Measurements from ENCODE around the gene IGF1.

The IGF1 gene
- 0 to 0.18 (median 0) reads per million in 4 experiments for total RNA-seq

DNA sequence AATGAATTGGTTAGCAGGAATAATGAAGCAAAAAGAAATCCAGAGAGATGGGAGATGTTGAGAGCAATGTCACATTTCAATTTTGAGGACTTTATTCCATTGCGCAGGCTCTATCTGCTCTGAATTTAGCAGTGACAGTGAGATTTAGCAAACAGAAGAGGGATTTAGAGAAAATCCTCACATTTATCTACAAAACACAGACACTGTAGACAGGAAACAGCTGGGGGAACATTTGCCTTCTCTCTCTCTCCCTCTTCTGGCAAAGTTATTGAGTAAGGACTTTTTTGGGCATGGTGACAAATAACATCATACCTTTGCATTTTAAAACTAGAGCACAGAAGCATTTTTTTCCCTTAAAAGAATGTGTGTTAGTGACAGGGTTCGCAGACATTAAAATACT, at the start of gene IGF1:
IGF1 (minus strand) TSS at position 158 of the 400 bp plus-strand sequence. CDS start 182 bp downstream, outside the sequence.
- DNase-seq, result no peak

- no peak for DNase-seq
These were observed 47.7 kb upstream of the IGF1 start for GRCh38 chr12:102528111-102528510.

DNA sequence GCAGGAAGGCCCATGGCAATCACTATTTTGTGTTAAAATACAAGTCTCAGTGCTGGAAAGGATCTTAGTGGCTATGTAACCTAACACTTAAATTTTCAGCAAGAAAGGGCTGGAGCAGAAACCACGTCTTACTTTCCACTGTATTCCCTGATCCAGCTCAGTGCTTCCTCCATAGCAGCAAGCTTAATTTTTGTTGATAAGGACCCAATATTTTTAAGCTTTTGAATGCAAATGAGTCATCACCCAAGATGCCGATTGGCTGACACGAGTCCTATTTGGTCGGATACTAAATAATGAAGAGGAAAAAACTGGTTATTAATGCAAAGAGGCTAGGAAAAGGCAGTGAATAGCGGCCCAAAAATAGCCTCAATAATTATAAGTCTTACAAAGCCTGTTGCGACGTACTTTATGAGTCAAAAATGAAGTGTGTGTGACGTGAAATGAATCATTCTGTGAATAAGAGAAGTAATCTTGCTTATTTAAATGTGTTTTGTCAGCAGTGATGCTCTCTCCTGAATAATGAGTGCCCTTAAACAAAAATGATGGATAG, 46.9 kb upstream of the IGF1 start:
- no peak for DNase-seq

DNA sequence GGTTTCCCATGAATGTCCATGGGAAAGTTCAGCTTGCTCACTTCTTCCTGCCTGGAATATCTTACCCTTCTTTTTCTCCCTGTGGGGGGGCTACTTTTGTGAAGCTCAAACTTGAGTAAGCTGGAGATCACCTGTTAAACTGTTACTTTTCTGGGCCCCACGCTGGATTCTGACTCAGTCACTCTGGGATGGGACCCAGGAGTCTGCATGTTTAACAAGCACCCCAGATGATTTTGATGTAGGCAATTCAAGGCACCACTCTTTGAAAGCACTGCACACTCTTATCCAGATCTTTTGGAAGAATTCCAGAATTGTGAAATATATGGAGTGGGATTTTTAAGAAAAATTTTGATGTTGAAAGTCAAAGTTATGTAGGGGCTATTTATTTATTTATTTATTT, 46.3 kb upstream of the IGF1 start:
- DNase-seq, result no peak

DNA sequence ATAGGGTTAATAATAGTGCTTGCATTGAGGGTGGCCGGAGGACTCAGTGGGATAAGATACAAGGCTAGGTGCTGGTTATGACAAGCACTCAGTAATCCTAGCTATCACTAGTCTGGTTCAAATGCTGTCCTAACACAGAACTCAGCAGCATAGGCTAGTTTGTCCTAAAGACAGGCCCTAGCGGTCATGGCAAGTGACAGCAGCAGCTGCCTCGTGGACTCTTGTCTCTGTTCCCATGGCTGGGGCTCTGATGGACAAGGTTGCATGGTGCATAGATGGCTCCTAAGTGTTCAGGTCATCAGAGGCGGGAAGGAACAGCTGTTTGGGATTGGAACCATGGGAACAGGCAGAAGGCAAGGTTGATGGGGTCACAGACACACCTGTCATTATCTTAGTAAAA, 42.4 kb upstream of the IGF1 start:
- no peak for DNase-seq

GRCh38 chr12:102521662-102522277, 41.4 kb upstream of the IGF1 start:
- DNase-seq, result no peak

GRCh38 chr12:102518871-102519270, 38.5 kb upstream of the IGF1 start:
- DNase-seq, result no peak

DNA sequence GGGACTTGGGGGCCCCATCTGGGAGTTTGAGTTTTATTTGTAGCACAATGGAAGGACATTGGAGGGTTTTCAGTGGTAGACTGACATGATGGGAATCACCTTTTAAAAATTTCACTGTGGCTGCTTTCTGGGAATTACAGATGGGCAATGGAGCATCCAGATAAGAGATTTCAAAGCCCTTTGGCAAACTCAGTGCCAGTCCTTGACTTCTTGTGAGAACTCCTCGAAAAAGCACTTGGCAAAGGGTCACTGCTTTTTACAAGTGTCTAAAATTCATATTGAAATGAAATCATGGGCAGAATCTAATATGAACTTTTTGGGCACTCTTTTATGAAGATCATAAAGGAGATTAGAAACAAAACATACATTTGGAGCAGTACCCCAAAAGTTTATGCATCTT, 34.3 kb upstream of the IGF1 start:
- DNase-seq, result no peak

DNA sequence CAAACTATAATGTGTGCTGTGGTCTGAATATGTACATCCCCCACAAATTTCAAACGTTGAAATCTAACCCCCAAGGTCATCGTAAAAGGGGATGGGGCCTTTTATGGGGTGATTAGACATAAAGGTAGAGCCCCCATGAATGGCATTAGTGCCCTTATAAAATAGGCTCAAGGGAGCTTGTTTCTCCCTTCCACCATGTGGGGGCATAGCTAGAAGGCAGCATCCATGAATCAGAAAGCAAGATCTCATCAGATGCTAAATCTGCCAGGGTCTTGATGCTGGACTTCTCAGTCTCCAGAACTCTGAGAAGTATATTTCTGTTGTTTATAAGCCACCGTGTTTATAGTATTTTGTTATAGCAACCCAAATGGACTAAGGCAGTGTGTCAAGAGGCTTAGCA, 33.4 kb upstream of the IGF1 start:
- no peak for DNase-seq

- no peak for DNase-seq
These were observed 32.9 kb upstream of the IGF1 start for GRCh38 chr12:102513272-102513671.

- DNase-seq, result no peak
These were observed 32.2 kb upstream of the IGF1 start for GRCh38 chr12:102512523-102512922.

DNA sequence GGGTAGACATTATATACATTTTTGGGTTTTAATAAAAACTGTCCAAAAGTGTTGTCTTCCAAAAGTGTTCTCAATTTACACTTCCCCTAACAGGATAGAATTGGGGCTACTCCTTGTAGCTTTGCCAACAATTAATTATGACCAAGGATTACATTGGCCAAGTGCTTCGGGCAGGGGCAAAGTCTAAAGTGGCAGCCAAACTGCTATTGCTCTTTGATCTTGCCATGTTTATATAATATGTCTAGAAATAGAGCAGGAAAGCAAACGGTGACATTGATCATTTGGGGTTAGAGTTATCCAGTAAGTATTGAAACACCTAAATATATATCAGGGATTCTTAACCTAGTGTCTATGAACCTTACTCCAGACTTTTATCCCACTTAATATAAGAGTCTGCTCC, 31.2 kb upstream of the IGF1 start:
- DNase-seq, result no peak

DNA sequence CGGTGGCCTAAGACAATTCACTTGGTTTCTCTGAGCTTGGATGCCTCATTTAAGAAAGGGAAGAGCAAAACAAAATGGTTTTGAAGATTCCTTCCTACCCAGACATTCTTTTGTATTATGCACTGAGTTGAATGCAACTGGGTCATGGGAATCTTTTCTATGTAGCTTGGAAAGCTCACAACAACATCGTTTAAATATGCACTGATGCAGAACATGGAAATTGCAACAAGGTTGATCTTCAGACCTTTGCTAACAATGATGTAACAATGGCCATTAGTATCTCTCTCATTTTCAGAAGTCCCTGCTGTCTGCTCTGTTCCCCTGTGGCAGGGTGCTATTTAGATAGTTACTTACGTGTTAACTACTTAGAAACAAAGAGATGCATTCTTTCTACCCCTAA, 30.1 kb upstream of the IGF1 start:
- no peak for DNase-seq

- DNase-seq, result no peak
These were observed 29.7 kb upstream of the IGF1 start for GRCh38 chr12:102510031-102510430.

DNA sequence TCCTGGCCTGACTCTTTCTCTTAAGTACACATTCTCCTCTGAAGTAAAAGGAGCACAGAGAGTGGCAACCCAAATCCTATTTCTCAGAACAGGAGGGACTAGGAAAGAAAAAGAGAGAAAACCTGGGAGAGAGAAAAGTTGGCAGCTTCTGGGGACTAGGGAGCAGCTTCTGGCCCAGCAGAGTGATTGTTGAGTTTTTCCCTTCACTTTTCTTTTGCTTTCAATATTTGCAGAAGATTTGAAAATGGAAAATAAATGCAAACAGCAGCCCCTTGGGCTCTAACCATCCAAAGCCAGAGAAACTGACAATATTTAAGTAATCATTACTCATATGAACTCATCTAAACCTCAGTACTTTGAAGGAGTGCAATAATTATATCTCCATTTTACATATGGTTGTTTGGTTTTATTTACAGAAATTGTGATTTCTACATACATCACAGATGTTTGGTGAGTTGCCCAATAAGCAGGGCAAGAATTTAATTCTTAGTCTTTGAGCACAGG, 28.8 kb upstream of the IGF1 start:
- DNase-seq, result no peak

DNA sequence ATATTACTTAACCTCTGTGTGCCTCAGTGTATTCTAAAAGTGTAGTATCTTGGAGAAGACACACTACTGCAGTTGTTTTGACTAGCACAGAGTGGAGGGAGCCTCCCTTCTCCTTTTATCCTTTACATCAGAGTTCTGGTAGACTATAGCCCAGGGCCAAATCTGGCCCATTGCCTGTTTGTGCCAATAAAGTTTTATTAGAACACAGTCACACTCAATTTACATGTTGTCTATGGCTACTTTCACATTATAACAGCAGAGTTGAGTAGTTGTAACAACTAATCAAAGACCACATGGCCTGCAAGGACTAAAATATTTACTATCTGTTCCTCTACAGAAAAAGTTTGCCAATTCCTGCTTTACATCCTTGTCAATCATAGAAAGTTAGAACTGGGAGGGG, 27.7 kb upstream of the IGF1 start:
- no peak for DNase-seq

GRCh38 chr12:102507301-102507700, 26.9 kb upstream of the IGF1 start:
- no peak for DNase-seq

DNA sequence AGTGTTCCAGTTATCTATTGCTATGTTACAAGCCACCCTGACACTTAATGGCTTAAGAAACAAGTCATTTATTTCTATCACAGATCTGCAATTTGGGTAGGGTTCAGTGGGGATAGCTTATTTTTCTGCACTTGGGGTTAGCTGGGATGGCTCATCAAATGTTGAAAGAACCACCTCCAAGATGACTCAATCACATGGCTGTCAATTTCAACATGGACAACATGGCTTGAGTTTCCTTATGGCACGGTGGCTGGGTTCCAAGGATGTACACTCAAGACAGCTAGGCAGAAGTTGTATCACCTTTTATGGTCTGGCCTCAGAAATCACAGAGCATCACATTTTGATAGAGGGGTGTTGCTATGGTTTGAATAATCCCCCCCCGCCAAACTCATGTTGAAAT, 24.5 kb upstream of the IGF1 start:
- no peak for DNase-seq

GRCh38 chr12:102504280-102504679, 23.9 kb upstream of the IGF1 start:
- DNase-seq, result no peak

GRCh38 chr12:102503831-102504230, 23.5 kb upstream of the IGF1 start:
- DNase-seq, result no peak

DNA sequence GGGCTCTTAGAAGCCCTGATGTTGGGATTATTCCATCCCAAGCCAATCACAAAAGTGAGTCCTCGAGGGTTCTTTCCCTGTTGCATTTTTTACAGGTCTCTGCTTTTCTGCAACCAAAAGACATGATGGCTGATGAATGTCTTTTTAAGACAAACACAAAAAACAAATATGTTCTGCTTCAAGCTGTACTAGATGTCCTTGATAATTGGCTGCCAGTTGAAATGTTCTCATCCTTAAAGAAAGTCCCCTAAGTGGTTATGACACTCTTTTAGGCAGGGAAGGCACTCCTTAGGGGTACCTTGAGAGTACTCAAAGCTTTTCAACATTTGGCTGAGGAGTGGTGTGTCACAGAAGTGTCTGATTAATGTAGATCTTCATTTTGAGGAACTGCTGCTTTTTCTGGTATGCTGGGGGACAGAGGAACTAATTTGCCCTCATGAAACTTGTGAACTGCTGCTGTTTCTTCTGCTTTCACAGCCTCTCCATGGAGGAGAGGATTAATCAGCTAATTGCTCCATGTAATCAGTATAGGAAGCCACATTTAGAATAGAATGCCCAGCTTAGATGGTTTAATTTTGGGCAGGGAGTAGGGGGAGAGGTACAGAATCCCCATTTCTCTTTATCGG, 22.8 kb upstream of the IGF1 start:
- DNase-seq, result no peak

DNA sequence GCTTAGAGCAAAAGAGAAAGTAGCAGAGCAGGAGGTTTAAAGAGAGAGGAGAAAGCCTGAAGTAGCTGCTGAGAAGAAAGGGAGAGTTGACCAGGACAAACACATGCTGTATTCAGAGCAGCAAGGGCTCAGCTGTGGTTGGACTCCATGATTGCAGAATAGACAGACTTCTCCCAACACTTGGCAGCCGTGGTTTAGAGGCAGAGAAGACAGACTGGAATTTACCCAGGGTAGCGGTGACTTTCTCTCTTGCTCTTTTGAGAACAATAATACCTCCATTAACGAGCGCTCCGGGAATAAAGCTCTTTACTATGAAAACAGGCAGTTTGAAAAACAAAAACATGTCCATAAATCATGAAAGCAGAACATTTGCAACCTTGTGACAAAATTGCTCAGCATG, 21.4 kb upstream of the IGF1 start:
- no peak for DNase-seq

GRCh38 chr12:102498471-102498870, 18.1 kb upstream of the IGF1 start:
- no peak for DNase-seq

DNA sequence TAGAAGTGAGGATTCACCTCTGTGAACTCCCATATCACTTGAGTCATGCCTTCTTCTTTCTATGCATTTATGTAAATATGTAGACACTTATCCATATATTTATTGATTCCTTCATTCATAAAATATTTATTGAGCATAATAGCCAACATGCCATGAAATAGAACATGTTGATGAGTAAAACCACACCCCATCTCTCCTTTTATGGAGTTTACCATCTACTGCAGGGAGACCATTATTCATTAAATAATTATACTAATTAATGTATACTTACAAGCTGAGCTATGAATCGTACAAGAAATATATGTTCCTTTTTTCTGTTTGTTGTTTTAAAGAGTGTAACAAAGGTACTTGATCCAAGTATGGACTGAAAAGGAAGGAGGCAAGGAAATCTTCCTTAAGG, 17.4 kb upstream of the IGF1 start:
- DNase-seq, result no peak

DNA sequence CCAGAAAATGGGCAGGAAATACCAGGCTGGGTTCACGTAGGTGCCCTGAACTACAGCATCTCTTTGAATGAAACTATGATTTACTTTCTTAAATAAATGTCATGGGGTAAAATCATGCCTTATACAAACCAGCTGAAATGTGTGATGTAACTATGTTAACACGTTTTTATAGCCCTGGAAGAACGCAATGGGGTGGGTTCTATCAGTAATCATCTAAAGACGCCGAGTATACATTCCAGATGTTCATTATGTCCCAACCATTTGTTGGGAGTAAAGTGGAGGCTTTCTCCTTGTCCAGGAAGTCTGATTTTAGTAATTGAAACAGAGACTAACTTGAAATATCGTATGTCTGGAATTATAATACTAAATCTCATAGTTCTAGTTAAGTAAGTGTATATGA, 16.2 kb upstream of the IGF1 start:
- DNase-seq, result no peak

Data from effector CD8-positive, alpha-beta T cell (primary cell).